ENCODE results near the gene SLC1A1. TPM values are rescaled to one million over a fixed set of nuclear protein-coding genes. Genes with fewer than 3 reads are reported as not detected.

Gene SLC1A1
- total RNA-seq, result 1 to 10 TPM; 3.3 to 7.5 (median 5.3) TPM
- 1 to 10 TPM; 4.4 to 5.4 (median 5.2) TPM for polyA plus RNA-seq

GRCh38 chr9:4489919-4490704 is at the start of gene SLC1A1:
Gene SLC1A1, plus strand, starts transcription at chr9:4490468. Its CDS starts 212 bp downstream, at chr9:4490680.
- Histone ChIP-seq H3K4me3 (peak within 1 kb of the TSS; percentile 54 to 86 (median 75)), H3K9me3 (no peaks in the 10 kb centered on the region), H3K36me3 (no peaks in the 10 kb centered on the region), H3K27ac (peak within 1 kb of the TSS; percentile 76 to 90 (median 86)), H3K4me1 (peaks cover 0 to 23% (median 18%) of the 10 kb centered on the region in 4 donors), H3K27me3 (no peaks in the 10 kb centered on the region)
- 0 to 1% methylated on average over 72 of the region's 72 CpGs for WGBS, 2 donors
- intact Hi-C loops (cut with DNase I), result loop anchor here (5.0 kb wide), 2 partner anchors 62 to 107 kb away; no protein-coding TSS in a partner anchor
- TF ChIP-seq, protein P1, sequence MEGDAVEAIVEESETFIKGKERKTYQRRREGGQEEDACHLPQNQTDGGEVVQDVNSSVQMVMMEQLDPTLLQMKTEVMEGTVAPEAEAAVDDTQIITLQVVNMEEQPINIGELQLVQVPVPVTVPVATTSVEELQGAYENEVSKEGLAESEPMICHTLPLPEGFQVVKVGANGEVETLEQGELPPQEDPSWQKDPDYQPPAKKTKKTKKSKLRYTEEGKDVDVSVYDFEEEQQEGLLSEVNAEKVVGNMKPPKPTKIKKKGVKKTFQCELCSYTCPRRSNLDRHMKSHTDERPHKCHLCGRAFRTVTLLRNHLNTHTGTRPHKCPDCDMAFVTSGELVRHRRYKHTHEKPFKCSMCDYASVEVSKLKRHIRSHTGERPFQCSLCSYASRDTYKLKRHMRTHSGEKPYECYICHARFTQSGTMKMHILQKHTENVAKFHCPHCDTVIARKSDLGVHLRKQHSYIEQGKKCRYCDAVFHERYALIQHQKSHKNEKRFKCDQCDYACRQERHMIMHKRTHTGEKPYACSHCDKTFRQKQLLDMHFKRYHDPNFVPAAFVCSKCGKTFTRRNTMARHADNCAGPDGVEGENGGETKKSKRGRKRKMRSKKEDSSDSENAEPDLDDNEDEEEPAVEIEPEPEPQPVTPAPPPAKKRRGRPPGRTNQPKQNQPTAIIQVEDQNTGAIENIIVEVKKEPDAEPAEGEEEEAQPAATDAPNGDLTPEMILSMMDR (IDR thresholded peaks at IDR 0.05), result no peak
- TF ChIP-seq POLR2AphosphoS5 (IDR thresholded peaks at IDR 0.05), result peak in 3 of 4 donors; percentile 20 to 60 (median 51)
- TF ChIP-seq POLR2A (IDR thresholded peaks at IDR 0.05), result peak in 1 of 2 donors; percentile 19
- no peak for TF ChIP-seq EP300 (IDR thresholded peaks at IDR 0.05)
- DNase-seq, result peak; percentile 83

DNA sequence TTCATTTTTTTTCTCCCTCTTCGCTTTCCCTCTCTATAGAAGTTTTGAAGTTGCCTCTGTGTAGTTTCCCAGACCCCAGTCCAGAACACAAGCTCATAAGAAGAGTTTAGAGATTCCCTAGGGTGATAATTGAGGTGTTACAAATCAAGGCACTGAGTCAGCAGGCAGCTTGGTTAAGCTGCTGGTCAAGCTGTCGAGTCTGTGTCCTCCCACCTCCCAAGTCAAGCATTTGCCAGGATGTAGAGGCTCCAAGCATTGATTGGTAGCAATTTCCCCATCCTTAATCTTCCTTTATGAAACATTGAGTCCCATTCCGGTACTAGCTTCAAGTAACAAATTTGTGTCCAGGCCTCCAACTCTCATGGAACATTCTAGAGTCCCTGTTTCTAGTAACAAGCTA is 47.5 kb upstream of the SLC1A1 start:
- Histone ChIP-seq H3K36me3 (no peaks in the 10 kb centered on the region), H3K4me1 (no peaks in the 10 kb centered on the region), H3K9me3 (no peaks in the 10 kb centered on the region), H3K27me3 (no peaks in the 10 kb centered on the region), H3K27ac (no peak overlapping the region), H3K4me3 (no peak overlapping the region)
- WGBS, 2 donors, result 82 to 85% methylated on average over 3 of the region's 3 CpGs
- TF ChIP-seq, protein P1 (IDR thresholded peaks at IDR 0.05), result no peak
- TF ChIP-seq POLR2A (IDR thresholded peaks at IDR 0.05) (no peak), EP300 (IDR thresholded peaks at IDR 0.05) (no peak), POLR2AphosphoS5 (IDR thresholded peaks at IDR 0.05) (no peak)
- DNase-seq, result no peak
- intact Hi-C loops (cut with DNase I), result no loop called here

- Histone ChIP-seq H3K4me3 (no peak overlapping the region), H3K4me1 (no peaks in the 10 kb centered on the region), H3K27me3 (no peaks in the 10 kb centered on the region), H3K9me3 (no peaks in the 10 kb centered on the region), H3K27ac (no peak overlapping the region), H3K36me3 (no peaks in the 10 kb centered on the region)
- DNase-seq, result no peak
- 73 to 74% methylated on average over 1 of the region's 1 CpG for WGBS, 2 donors
- intact Hi-C loops (cut with DNase I), result no loop called here
- TF ChIP-seq POLR2A (IDR thresholded peaks at IDR 0.05), result no peak
- TF ChIP-seq EP300 (IDR thresholded peaks at IDR 0.05), result no peak
Observed at GRCh38 chr9:4443439-4443838, 46.8 kb upstream of the SLC1A1 start.

GRCh38 chr9:4461437-4461836 is 28.8 kb upstream of the SLC1A1 start:
- intact Hi-C loops (cut with DNase I), result no loop called here
- TF ChIP-seq EP300 (IDR thresholded peaks at IDR 0.05), result no peak
- TF ChIP-seq POLR2A (IDR thresholded peaks at IDR 0.05), result no peak
- TF ChIP-seq, protein P1 (IDR thresholded peaks at IDR 0.05), result no peak
- no peak for TF ChIP-seq POLR2AphosphoS5 (IDR thresholded peaks at IDR 0.05)

DNA sequence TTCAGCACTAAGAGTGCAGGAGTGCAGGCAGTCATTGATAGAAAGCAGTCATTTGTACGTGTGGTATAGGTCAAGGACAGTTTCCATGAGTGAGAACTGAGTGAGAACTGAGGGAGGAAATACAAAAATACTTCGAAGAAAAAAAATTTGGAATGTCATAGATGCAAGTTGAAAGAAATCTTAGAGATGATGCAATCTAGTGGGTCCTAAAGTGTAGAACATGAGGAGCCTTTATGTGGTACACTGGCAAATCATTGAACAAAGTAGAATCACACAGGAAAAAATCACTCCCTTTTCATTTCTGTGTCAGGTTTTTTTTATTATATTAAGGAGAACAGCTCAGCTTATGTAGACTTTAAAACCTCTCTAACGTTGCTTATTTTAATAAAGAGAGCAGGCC is 26.4 kb upstream of the SLC1A1 start:
- no peak for DNase-seq
- no peaks in the 10 kb centered on the region for H3K36me3 ChIP-seq
- intact Hi-C loops (cut with DNase I), result no loop called here
- peaks cover 0 to 3% (median 0%) of the 10 kb centered on the region in 4 donors for H3K9me3 ChIP-seq
- no peaks in the 10 kb centered on the region for H3K27me3 ChIP-seq
- WGBS, 2 donors, result 73 to 80% methylated on average over 3 of the region's 3 CpGs
- no peak overlapping the region for H3K4me3 ChIP-seq
- H3K27ac ChIP-seq, result no peak overlapping the region
- no peak for TF ChIP-seq POLR2A (IDR thresholded peaks at IDR 0.05)
- no peak for TF ChIP-seq POLR2AphosphoS5 (IDR thresholded peaks at IDR 0.05)
- TF ChIP-seq, protein P1 (IDR thresholded peaks at IDR 0.05), result no peak
- TF ChIP-seq EP300 (IDR thresholded peaks at IDR 0.05), result no peak
- H3K4me1 ChIP-seq, result no peaks in the 10 kb centered on the region

More at GRCh38 chr9:4461437-4461836, 28.8 kb upstream of the SLC1A1 start:
- H3K9me3 ChIP-seq, result no peaks in the 10 kb centered on the region
- H3K27ac ChIP-seq, result no peak overlapping the region
- H3K27me3 ChIP-seq, result no peaks in the 10 kb centered on the region
- H3K36me3 ChIP-seq, result no peaks in the 10 kb centered on the region
- no peaks in the 10 kb centered on the region for H3K4me1 ChIP-seq
- no peak overlapping the region for H3K4me3 ChIP-seq
- no peak for DNase-seq
- WGBS, 2 donors, result 68 to 96% methylated on average over 2 of the region's 2 CpGs

Measured in sigmoid colon (tissue), 7 donors.